ENCODE data around the gene RCAN3. TPM values are rescaled to one million over a fixed set of nuclear protein-coding genes. Genes with fewer than 3 reads are reported as not detected.

The RCAN3 gene
- total and polyA plus RNA-seq, 4 experiments from 2014 or later, result 112 to 178 (median 147) TPM

DNA sequence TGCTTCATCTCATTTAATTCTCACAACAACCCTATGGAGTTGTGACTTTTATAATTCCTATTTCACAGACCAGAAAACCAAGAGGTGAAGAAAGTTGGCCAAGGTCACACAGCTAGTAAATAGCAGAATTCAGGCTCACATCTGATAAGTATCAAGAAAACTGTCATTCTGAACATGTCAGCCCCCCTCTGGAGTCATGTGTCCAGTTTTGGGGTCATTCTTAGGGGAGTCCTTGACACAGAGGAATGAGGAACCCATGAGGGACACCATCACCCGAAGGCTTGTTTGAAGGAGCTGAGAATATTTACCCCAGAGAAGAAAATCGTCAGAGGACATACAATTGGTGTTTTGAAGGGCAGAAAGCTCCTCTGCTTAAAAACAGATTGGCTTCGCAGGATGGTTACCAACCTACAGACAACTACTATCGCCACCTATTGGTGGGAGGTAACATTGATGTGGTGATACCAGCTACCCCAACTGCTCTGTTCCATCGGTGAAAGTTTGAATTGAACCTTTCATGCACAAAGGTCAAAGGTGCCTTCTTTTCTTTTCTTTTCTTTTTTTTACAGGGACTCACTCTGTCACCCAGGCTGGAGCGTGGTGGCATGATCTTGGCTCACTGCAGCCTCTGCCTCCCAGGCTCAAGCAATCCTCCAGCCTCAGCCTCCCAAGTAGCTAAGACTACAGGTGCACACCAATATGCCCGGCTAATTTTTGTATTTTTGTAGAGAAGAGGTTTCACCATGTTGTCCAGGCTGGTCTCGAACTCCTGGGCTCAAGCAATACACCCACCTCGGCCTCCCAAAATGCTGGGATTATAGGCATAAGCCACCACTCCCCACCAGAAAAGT, 84.6 kb downstream of the RCAN3 start:
- H3K27ac ChIP-seq (ENCODE audit: low read depth, low read length), result no peak overlapping the region
- DNase-seq, result peak; percentile 69 to 78 (median 74)
- ChIA-PET CTCF (ENCODE audit: partially characterized antibody) (interaction anchor here (0.5 to 6.0 kb wide), 72 partner anchors 9 to 755 kb away, joined by 3 to 129 read pairs (median 5); partner anchors contain the start of genes NIPAL3, RCAN3, SRRM1 and STPG1), POLR2A (ENCODE audit: partially characterized antibody) (interaction anchor here (0.9 to 2.3 kb wide), 14 partner anchors 46 to 388 kb away, joined by 3 to 34 read pairs (median 4); partner anchors contain the start of genes NIPAL3 and RCAN3)
- Mint-ChIP-seq H3K9me3 (no peaks in the 10 kb centered on the region), H3K27ac (peak overlapping the region in 6 of 7 donors; percentile 53 to 89 (median 80)), H3K4me3 (peak overlapping the region in 1 of 8 donors; percentile 46), H3K27me3 (peaks cover 0 to 1% of the 10 kb centered on the region in 2 donors), H3K4me1 (peaks cover 0 to 9% (median 6%) of the 10 kb centered on the region in 4 donors), H3K36me3 (no peaks in the 10 kb centered on the region)
- no peaks in the 10 kb centered on the region for H3K36me3 ChIP-seq (ENCODE audit: insufficient read depth, low read length)
- H3K9me3 ChIP-seq (ENCODE audit: control insufficient read depth in 1 of 2, low read length in 2 of 2), result no peaks in the 10 kb centered on the region
- H3K27me3 ChIP-seq (ENCODE audit: insufficient read depth, low read length), result no peaks in the 10 kb centered on the region
- peaks cover 5% of the 10 kb centered on the region for H3K4me1 ChIP-seq (ENCODE audit: insufficient read depth, low read length)
- intact Hi-C loops (cut with micrococcal nuclease), result loop anchor here (1.0 to 5.0 kb wide), 8 partner anchors 45 to 388 kb away; partner anchors contain the start of genes NIPAL3 and RCAN3
- no peak overlapping the region for H3K4me3 ChIP-seq (ENCODE audit: low read length in 2 of 2)

- ChIA-PET POLR2A (ENCODE audit: partially characterized antibody) (interaction anchor here (1.3 to 2.3 kb wide), 2 partner anchors 50 to 173 kb away, joined by 3 to 34 read pairs; partner anchors contain the start of gene NIPAL3), CTCF (ENCODE audit: partially characterized antibody) (interaction anchor here (1.0 to 6.0 kb wide), 13 partner anchors 10 to 389 kb away, joined by 3 to 129 read pairs (median 17); partner anchors contain the start of genes NIPAL3, RCAN3 and STPG1)
- Mint-ChIP-seq H3K4me1 (peaks cover 0 to 9% (median 6%) of the 10 kb centered on the region in 4 donors), H3K27ac (no peak overlapping the region), H3K9me3 (no peaks in the 10 kb centered on the region), H3K4me3 (no peak overlapping the region), H3K36me3 (no peaks in the 10 kb centered on the region), H3K27me3 (peaks cover 0 to 1% of the 10 kb centered on the region in 2 donors)
- Histone ChIP-seq H3K4me3 (ENCODE audit: low read length in 2 of 2) (no peak overlapping the region), H3K27ac (ENCODE audit: low read depth, low read length) (no peak overlapping the region), H3K36me3 (ENCODE audit: insufficient read depth, low read length) (no peaks in the 10 kb centered on the region), H3K9me3 (ENCODE audit: control insufficient read depth in 1 of 2, low read length in 2 of 2) (no peaks in the 10 kb centered on the region), H3K4me1 (ENCODE audit: insufficient read depth, low read length) (peaks cover 5% of the 10 kb centered on the region), H3K27me3 (ENCODE audit: insufficient read depth, low read length) (no peaks in the 10 kb centered on the region)
- intact Hi-C loops (cut with micrococcal nuclease), result loop anchor here (5.0 kb wide), 1 partner anchor 106 kb away; no protein-coding TSS in a partner anchor
- DNase-seq, result no peak
Observed at GRCh38 chr1:24588573-24588972, 85.9 kb downstream of the RCAN3 start.

DNA sequence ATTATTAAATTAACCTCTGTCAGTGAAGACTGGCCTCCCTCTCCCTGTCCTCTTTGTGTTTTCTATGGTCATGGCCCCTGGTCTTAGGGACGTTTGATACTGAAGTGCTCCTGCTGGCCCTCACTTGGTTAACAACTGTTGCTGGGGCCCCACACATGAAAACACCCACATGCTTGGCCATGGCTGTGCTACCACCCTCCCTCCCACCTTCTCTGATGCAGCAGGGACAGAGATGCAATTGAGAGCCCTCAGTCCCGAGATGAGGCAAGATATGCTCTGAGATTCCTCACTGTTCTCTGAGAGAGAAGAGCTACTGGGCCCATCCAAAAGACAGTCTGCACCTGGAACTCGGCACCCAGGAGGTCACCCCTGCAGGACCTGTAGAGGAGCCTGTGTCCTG, 86.6 kb downstream of the RCAN3 start:
- ChIA-PET CTCF (ENCODE audit: partially characterized antibody) (interaction anchor here (0.8 to 1.9 kb wide), 3 partner anchors 47 to 198 kb away, joined by 3 to 5 read pairs (median 3); partner anchors contain the start of gene NIPAL3), POLR2A (ENCODE audit: partially characterized antibody) (no interaction called here)
- Mint-ChIP-seq H3K27ac (no peak overlapping the region), H3K27me3 (peaks cover 0 to 3% of the 10 kb centered on the region in 2 donors), H3K9me3 (no peaks in the 10 kb centered on the region), H3K4me3 (no peak overlapping the region), H3K36me3 (no peaks in the 10 kb centered on the region), H3K4me1 (peaks cover 0 to 9% (median 6%) of the 10 kb centered on the region in 4 donors)
- DNase-seq, result no peak
- Histone ChIP-seq H3K4me3 (ENCODE audit: low read length in 2 of 2) (no peak overlapping the region), H3K4me1 (ENCODE audit: insufficient read depth, low read length) (peaks cover 5% of the 10 kb centered on the region), H3K9me3 (ENCODE audit: control insufficient read depth in 1 of 2, low read length in 2 of 2) (no peaks in the 10 kb centered on the region), H3K36me3 (ENCODE audit: insufficient read depth, low read length) (no peaks in the 10 kb centered on the region), H3K27ac (ENCODE audit: low read depth, low read length) (no peak overlapping the region), H3K27me3 (ENCODE audit: insufficient read depth, low read length) (no peaks in the 10 kb centered on the region)
- intact Hi-C loops (cut with micrococcal nuclease), result loop anchor here (5.0 kb wide), 1 partner anchor 107 kb away; no protein-coding TSS in a partner anchor

Other genes with a start within 250 kb of the RCAN3 start
- gene GRHL3, start 183.5 kb upstream of the RCAN3 start, total RNA-seq, result not detected
- not detected for gene GRHL3, start 183.5 kb upstream of the RCAN3 start, polyA plus RNA-seq
- 1 to 10 TPM; 4.2 to 4.9 TPM for gene STPG1, start 89.1 kb upstream of the RCAN3 start, total RNA-seq
- 1 to 10 TPM; 3.1 to 3.5 TPM for gene STPG1, start 89.1 kb upstream of the RCAN3 start, polyA plus RNA-seq
- 10 to 100 TPM; 52.8 to 53.2 TPM for gene NIPAL3, start 87.0 kb upstream of the RCAN3 start, total RNA-seq
- gene NIPAL3, start 87.0 kb upstream of the RCAN3 start, polyA plus RNA-seq, result 10 to 100 TPM; 74.5 to 88.6 TPM
- not detected for gene NCMAP, start 53.3 kb downstream of the RCAN3 start, total RNA-seq
- under 1 TPM; 0.10 to 0.12 TPM for gene NCMAP, start 53.3 kb downstream of the RCAN3 start, polyA plus RNA-seq
- gene SRRM1, start 140.5 kb downstream of the RCAN3 start, total RNA-seq, result 100 to 1,000 TPM; 209 to 230 TPM
- 100 to 1,000 TPM in 1 of 2 donors, 10 to 100 TPM in 1; 73.8 to 229 TPM for gene SRRM1, start 140.5 kb downstream of the RCAN3 start, polyA plus RNA-seq
- 1 to 10 TPM; 3.0 to 3.8 TPM for gene CLIC4, start 242.6 kb downstream of the RCAN3 start, total RNA-seq
- 1 to 10 TPM in 1 of 2 donors, under 1 TPM in 1; 0.62 to 1.9 TPM for gene CLIC4, start 242.6 kb downstream of the RCAN3 start, polyA plus RNA-seq